ENCODE measurements around the gene ADAMTS3.

GRCh38 chr4:72507167-72507566 lies 61.9 kb downstream of the ADAMTS3 start:
- TF ChIP-seq CTCF (IDR thresholded peaks at IDR 0.05) (no peak), SIN3A (IDR thresholded peaks at IDR 0.05; ENCODE audit: borderline replicate concordance, insufficient read depth, low read depth, low read length) (no peak)

Data from Panc1 (cell line).